ENCODE data around the gene CYP2C19.

GRCh38 chr10:94735197-94735596, 27.3 kb upstream of the CYP2C19 start:
- no peak for TF ChIP-seq POLR2A (IDR thresholded peaks at IDR 0.05)
- TF ChIP-seq CTCF (IDR thresholded peaks at IDR 0.05) = no peak
- TF ChIP-seq POLR2AphosphoS5 (IDR thresholded peaks at IDR 0.05) = no peak

Data from breast epithelium (tissue), 3 donors.